ENCODE measurements around the gene APPL1.

APPL1 gene

DNA sequence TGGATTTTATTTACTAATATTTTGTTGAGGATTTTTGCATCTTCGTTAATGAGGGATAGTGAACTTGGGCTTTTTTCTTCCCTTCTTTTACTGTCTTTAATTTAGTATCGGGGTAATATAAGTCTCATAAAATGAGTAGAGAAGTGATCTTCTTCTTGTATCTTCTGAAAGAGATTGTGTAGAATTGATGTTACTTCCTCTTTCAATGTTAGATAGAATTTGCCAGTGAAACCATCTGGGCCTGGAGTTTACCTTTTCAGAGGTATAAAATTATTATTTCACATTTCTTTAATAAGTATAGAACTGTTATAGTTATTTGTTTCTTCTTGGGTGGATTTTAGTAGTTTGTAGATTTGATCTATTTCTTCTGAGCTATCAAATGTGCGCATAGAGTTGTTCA, 35.5 kb upstream of the APPL1 start:
- TF ChIP-seq EZH2phosphoT487 (IDR thresholded peaks at IDR 0.05; ENCODE audit: borderline replicate concordance, low read length) = no peak
- TF ChIP-seq, protein P1, sequence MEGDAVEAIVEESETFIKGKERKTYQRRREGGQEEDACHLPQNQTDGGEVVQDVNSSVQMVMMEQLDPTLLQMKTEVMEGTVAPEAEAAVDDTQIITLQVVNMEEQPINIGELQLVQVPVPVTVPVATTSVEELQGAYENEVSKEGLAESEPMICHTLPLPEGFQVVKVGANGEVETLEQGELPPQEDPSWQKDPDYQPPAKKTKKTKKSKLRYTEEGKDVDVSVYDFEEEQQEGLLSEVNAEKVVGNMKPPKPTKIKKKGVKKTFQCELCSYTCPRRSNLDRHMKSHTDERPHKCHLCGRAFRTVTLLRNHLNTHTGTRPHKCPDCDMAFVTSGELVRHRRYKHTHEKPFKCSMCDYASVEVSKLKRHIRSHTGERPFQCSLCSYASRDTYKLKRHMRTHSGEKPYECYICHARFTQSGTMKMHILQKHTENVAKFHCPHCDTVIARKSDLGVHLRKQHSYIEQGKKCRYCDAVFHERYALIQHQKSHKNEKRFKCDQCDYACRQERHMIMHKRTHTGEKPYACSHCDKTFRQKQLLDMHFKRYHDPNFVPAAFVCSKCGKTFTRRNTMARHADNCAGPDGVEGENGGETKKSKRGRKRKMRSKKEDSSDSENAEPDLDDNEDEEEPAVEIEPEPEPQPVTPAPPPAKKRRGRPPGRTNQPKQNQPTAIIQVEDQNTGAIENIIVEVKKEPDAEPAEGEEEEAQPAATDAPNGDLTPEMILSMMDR (IDR thresholded peaks at IDR 0.05; ENCODE audit: low read depth, low read length, poor library complexity, severe bottlenecking) = no peak

DNA sequence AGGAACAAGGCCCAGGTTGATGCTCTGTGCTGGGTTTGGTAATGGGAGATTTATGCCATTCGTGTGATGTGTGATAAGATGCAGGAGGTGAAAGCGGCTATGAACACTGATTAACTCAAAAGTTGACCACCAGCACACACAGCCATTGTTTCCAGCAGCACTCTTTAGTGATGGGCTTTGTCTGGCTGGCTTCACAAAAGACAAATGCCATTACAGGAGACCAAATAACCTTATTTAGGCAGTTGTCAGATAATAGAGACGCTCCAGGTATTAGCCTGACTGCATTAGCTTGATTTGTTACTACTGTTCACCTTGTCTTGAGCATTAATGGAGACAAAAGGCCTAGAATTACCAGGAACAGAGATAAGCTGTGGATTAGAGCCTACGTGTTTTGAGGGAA, 32.9 kb upstream of the APPL1 start:
- Histone ChIP-seq H3K9me2 (replicated peaks; ENCODE audit: control insufficient read depth, low read length) (no peaks in the 10 kb centered on the region), H3K4me3 (ENCODE audit: low read length) (no peak overlapping the region), H4K20me1 (ENCODE audit: control insufficient read depth, insufficient read depth, low read depth, low read length) (no peaks in the 10 kb centered on the region), H3K27me3 (ENCODE audit: control insufficient read depth, low read length) (no peaks in the 10 kb centered on the region), H3K4me1 (ENCODE audit: control insufficient read depth, low read length) (no peaks in the 10 kb centered on the region), H3K9me3 (ENCODE audit: control insufficient read depth, insufficient read depth, low read length) (no peaks in the 10 kb centered on the region), H3K27ac (ENCODE audit: low read depth, low read length) (no peak overlapping the region), H3K79me2 (ENCODE audit: control insufficient read depth, low read length) (no peaks in the 10 kb centered on the region), H3K36me3 (ENCODE audit: control insufficient read depth, low read length) (no peaks in the 10 kb centered on the region), H3K4me2 (ENCODE audit: low read length) (no peak overlapping the region), H3F3A (ENCODE audit: control insufficient read depth, insufficient read depth) (no peaks in the 10 kb centered on the region)
- TF ChIP-seq EZH2phosphoT487 (IDR thresholded peaks at IDR 0.05; ENCODE audit: borderline replicate concordance, low read length) = no peak
- TF ChIP-seq, protein P1 (IDR thresholded peaks at IDR 0.05; ENCODE audit: low read depth, low read length, poor library complexity, severe bottlenecking) = no peak

More for the DNA sequence above, 35.5 kb upstream of the APPL1 start:
- no peaks in the 10 kb centered on the region for H3K9me3 ChIP-seq (ENCODE audit: control insufficient read depth, insufficient read depth, low read length)
- H3K4me3 ChIP-seq (ENCODE audit: low read length) = no peak overlapping the region
- no peaks in the 10 kb centered on the region for H3K4me1 ChIP-seq (ENCODE audit: control insufficient read depth, low read length)
- no peak overlapping the region for H3K4me2 ChIP-seq (ENCODE audit: low read length)
- H3K36me3 ChIP-seq (ENCODE audit: control insufficient read depth, low read length) = no peaks in the 10 kb centered on the region
- H4K20me1 ChIP-seq (ENCODE audit: control insufficient read depth, insufficient read depth, low read depth, low read length) = no peaks in the 10 kb centered on the region
- no peaks in the 10 kb centered on the region for H3F3A ChIP-seq (ENCODE audit: control insufficient read depth, insufficient read depth)
- H3K27ac ChIP-seq (ENCODE audit: low read depth, low read length) = no peak overlapping the region
- H3K27me3 ChIP-seq (ENCODE audit: control insufficient read depth, low read length) = no peaks in the 10 kb centered on the region
- H3K79me2 ChIP-seq (ENCODE audit: control insufficient read depth, low read length) = no peaks in the 10 kb centered on the region
- H3K9me2 ChIP-seq (replicated peaks; ENCODE audit: control insufficient read depth, low read length) = no peaks in the 10 kb centered on the region

DNA sequence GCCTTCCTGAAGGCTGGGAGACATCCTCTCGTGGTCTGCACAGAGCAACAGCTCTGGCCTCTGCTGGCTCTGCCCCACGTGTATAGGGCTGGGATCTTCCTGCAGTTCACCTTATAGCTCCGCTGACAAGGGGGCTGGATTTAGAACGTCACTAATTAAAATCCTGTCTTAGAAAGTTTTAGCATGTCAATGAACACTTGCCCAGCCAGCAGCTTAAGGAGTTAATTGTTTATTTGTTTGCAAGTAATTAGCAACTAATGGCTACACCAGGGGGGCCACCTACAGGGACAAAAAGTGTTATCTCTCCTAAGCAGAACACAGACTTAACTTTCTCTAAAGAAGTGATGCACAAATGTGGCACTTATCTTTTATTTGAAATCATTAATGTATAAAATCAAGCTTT, 27.6 kb upstream of the APPL1 start, which contains the start of gene HESX1:
Gene HESX1 (minus strand): TSS at position 84 of the 403 bp plus-strand sequence. CDS start 60 bp downstream, at position 24.
- TF ChIP-seq, protein P1 (IDR thresholded peaks at IDR 0.05; ENCODE audit: low read depth, low read length, poor library complexity, severe bottlenecking) = no peak
- TF ChIP-seq EZH2phosphoT487 (IDR thresholded peaks at IDR 0.05; ENCODE audit: borderline replicate concordance, low read length) = no peak
- Histone ChIP-seq H3F3A (ENCODE audit: control insufficient read depth, insufficient read depth) (no peaks in the 10 kb centered on the region), H3K9me2 (replicated peaks; ENCODE audit: control insufficient read depth, low read length) (no peaks in the 10 kb centered on the region), H3K4me3 (ENCODE audit: low read length) (no peak within 1 kb of the TSS), H3K27me3 (ENCODE audit: control insufficient read depth, low read length) (no peaks in the 10 kb centered on the region), H3K4me2 (ENCODE audit: low read length) (no peak within 1 kb of the TSS), H3K4me1 (ENCODE audit: control insufficient read depth, low read length) (no peaks in the 10 kb centered on the region), H3K79me2 (ENCODE audit: control insufficient read depth, low read length) (no peaks in the 10 kb centered on the region), H3K27ac (ENCODE audit: low read depth, low read length) (no peak within 1 kb of the TSS), H4K20me1 (ENCODE audit: control insufficient read depth, insufficient read depth, low read depth, low read length) (no peaks in the 10 kb centered on the region), H3K36me3 (ENCODE audit: control insufficient read depth, low read length) (no peaks in the 10 kb centered on the region), H3K9me3 (ENCODE audit: control insufficient read depth, insufficient read depth, low read length) (no peaks in the 10 kb centered on the region)

Data from DOHH2 (cell line).